ENCODE measurements around the gene ARHGAP22.

The ARHGAP22 gene

DNA sequence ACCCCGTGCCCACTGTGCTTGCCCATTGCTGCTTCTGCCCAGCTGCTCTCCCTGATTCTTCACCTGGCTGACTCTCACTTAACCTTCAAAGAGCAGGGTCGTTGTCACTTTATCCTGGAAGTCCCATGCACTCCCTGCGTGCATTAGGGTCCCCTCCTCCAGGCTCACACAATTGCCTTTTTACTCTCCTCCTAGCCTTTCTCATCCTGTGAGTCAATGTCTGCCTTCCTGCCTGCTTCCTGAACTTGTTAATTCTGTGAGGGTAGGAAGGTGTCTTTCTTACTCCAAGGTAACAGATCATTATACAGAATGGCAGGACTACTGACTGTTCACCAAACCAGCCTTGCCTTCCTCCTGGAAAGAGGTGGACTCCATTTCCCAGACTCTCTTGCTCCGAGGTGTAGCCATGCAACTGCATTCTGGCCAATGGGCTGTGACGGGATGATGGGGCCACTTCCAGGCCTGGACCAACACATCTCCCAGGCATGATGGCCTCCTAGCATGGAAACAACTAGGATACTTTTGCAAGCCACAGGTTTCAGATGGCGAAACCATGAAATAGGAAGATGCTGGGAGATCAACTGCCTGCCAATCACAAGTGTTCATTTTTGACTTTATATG lies 54.7 kb downstream of the ARHGAP22 start:
- DNase-seq: no peak

DNA sequence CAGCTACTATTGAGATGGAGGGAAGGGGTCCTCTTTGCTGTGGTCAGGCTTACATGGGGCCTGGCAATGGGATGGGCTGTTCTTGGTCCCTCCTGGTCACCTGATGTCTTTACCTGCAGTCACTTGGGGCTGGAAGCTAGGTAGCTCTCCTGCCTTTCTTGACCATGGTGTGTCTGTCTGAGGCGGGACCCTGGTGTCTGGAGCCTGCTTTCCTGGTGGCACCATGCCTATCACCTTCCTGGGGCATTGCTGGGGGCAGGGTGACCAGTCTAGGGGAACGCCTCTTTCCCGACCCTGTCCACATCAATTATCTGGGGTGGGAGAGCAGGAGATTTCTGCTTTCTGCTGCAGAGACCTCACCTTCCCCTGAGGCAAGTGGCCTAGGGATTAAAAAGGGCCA lies 55.6 kb downstream of the ARHGAP22 start:
- DNase-seq: no peak

- DNase-seq: no peak
Measured at GRCh38 chr10:48548531-48549135, 56.2 kb downstream of the ARHGAP22 start.

DNA sequence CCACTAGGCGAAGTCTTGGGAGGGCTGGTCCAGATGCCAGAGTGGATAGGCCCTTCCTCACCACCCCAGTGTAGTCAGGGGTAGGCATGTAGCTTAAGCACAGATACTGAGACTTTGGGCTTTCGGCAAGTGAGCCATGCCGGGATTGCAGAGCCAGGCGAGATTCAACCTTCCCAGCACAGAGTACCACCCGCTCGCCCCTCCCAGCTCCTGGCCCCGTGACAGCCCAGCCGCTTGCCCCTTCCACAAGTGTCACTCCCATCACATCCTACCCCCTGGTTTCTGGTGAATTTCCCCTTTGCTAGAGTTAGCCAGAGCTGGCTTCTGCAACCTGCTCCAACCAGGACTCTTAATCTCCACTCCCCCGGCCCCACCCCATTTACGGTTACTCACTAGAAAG lies 56.9 kb downstream of the ARHGAP22 start:
- DNase-seq: no peak

DNA sequence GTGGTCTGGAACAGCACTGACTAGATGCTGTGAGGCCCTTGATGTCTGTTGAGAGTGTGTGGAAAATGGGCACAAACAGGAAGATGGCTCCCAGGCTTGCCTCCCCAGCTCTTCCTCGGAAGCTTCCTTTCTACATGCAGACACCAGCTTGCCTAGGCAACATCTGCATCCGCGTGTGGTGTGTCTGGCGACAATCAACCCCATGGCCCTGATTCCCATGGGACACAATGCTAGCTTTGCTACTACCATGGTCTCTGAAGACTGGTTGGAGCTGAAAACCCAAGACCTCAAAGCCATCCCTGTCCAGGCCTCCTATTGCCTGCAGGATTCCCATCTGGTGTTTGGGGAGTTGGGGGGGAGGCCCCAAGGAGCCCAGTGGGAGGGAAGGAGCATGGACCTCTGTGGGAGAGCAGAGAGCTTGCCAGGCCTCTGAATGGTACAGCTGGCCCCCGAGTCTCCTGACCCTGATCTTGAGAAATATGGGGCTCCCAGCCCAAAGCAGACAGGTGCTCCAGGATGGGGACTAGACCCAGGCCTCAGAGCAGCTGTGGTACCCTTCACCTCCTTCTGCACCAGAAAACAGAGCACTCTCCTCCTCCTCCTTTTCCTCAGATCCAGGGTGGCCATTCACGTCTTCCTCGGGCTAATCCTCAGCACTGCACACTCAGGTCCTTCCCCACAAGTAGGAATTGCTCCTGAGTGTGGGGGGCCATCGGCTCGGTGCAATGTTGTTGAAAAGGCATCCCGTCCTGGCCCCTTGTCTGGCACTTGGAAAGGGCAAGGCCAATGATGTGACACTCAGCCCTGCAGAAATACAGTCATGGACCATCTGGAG lies 57.6 kb downstream of the ARHGAP22 start:
- no peak for DNase-seq

GRCh38 chr10:48545462-48546145 lies 59.3 kb downstream of the ARHGAP22 start:
- DNase-seq: no peak

GRCh38 chr10:48543182-48543844 lies 61.6 kb downstream of the ARHGAP22 start:
- DNase-seq: no peak

DNA sequence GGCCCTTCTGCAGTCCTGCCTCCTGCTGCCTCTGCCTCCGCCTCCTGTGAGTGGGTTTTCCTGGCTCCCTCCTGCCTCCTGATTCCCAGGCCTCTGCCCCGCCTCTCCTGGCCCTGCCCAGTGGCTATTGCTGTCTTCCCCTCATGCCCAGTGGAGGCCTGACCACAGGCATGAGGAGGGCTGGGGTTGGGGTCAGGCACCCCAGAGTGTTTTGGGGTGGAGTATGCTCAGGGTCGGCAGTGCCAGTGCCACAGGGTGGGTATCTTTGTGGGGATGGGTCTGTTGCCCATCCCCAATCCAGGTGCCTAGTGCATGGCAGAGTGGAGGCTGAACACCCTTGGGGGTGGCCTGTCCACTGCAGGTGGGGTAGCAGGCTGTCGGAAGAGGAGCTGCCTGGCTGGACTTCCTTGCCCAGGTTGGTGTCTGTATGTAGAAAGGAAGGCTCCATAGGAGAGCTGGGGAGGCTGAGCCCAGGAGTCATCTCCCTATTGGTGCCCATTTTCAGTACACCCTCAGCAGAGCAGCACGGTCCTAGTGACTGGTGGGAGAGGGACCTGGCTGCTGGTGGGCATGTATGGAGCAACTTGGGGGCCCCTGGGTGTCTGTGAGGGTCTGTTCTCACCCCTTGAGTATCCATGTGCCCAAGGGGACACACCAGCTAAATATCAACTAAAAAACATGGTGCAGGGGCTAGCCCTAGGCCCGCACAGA lies 62.2 kb downstream of the ARHGAP22 start:
- no peak for DNase-seq

GRCh38 chr10:48541144-48541795 lies 63.6 kb downstream of the ARHGAP22 start:
- DNase-seq: no peak

GRCh38 chr10:48538611-48539010 lies 66.3 kb downstream of the ARHGAP22 start:
- no peak for DNase-seq

GRCh38 chr10:48536916-48537890 lies 67.7 kb downstream of the ARHGAP22 start:
- no peak for DNase-seq

DNA sequence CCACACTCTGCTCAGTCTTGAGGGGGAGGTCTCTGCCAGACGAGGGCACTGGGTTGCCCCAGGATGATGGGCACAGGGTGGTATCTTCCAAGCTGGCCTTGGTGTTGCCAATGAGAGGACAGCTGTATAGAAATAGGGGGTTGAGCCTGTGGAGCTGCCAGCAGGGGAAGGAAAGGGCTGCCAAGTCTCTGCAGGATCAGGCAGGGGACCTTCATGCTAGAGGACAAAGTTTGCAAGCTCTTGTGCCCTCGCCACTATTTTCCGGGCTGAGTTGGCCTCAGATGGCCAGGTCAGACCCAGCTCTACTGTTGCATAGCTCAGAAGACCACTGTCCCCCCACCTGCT lies 68.7 kb downstream of the ARHGAP22 start:
- DNase-seq: no peak

DNA sequence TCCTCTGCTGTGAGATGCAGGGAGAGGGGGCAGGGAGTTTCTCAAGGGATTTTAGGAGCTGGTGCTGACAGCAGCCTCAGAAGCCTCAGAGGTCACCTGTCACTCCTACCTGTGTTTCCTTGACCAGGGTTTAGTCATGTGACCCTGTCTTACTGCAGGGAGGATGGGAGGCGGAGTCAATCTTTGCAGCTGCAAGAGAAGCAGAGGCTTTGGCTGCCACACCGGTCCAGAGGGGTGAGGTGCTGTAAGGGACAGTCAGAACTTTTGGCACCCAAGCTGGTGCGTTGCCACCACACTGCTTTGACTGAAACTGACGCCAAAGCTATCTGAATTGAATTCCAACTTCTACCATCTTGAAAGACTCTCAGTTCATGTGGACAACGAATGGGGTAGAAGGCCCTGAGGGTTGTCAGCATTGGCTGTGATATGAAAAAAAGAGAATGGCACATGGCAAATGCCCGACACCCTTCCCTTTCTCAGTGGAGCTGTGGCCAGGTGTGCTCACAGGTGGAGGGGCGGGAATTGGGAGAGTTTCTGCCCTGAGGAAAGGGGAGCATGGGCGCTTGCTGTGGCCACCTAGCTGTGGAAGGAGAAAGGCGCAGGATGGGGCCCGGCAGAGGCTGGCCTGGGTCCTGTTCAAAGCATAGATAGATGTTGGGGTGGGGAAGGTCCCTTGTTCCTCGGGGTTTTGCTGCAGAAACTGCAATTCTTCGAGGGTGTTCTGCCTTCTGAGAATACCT lies 69.3 kb downstream of the ARHGAP22 start:
- no peak for DNase-seq

DNA sequence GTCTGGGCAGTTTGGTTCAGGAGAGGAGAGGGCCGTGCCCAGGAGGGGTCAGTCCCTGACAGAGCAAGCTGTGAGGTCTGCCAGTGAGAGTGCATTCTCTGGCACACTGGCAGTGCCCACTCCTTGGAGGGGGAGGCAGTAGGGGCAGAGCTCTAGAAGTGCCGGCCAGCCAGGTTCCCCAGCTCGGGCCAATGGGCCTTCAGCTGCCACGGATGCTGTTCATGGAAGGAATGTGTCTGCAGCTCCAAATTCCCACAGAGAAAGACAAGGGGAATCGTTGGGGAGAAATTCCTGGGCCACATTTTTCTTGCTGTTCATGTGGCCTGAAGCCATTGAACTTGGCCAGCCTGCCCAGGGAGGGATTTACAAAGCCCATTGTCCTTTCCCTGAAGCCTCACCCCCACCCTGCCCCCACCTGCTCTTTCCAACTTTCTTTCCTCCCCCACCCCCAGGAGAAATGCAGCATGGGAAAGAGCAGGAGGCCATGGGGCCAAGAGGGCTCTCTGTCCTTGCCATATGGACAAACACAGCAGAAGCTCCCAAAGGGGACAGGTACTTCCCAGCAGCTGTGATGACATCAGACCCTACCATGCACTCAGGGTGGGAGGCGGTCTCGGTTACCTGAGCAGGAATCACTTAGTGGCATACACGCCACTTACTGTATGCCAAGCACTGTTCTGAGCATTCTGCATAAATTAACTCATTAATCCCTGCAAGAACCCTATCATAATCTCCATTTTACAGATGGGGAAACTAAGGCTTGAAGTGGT lies 70.7 kb downstream of the ARHGAP22 start:
- DNase-seq: no peak

DNA sequence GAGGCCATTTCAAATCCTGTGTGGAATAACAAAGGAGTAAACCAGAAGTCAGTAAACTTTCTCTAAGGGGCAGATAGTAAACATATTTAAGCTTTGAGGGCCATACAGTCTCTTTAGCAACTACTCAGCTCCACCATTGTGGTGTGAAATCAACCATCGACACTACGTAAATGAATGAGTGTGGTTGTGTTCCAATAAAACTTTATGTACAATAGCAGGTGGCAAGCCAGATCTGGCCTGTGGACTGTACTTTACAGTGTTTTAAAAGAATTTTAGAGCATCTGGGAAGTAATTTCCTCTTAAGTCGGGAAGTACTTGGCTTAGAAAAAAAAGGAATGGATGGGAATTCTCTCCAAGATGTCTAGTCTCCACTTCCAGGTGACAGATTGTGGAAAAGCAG lies 71.3 kb downstream of the ARHGAP22 start:
- DNase-seq: no peak

- DNase-seq: no peak
Measured at GRCh38 chr10:48531486-48531885, 73.4 kb downstream of the ARHGAP22 start.

GRCh38 chr10:48529331-48529730 lies 75.5 kb downstream of the ARHGAP22 start:
- DNase-seq: no peak

GRCh38 chr10:48527756-48528155 lies 77.1 kb downstream of the ARHGAP22 start:
- DNase-seq: no peak
